Jurkat, Clone E6-1 (cell line): ENCODE measurements around the gene ARHGAP25.

ENCODE experiments used
- DNase-seq: peaks from one replicate; pipeline ENCODE4 v3.0.0-alpha.2; 2011; ENCODE audit warnings: low read depth, low spot score
- H3K4me3 ChIP-seq: 2 replicates; pipeline ENCODE4 v1.5.1; 2011; ENCODE audit warnings: mild to moderate bottlenecking, low read length, control low read depth, moderate library complexity

Gene ARHGAP25

DNA sequence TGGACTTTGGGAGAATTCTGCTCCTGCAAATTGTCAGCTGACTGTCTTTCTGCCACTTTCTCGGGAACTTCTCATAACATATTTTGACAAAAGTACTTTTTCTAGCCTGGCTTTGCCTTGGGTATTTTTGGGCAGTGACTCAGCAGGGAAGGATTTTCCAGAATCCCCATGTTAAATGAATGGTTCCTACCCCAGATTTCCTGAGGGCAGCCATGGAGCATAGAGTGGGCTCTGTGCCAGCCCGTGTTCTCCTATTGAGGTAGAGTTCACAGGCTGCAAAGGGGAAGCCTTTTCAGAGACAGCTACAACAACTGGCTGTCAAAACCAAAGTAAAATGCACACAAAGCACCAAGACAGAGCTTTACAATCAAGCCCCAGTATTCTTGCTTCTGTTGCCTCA lies 76.8 kb downstream of the ARHGAP25 start:
- no peak overlapping the region for H3K4me3 ChIP-seq
- DNase-seq = no peak

DNA sequence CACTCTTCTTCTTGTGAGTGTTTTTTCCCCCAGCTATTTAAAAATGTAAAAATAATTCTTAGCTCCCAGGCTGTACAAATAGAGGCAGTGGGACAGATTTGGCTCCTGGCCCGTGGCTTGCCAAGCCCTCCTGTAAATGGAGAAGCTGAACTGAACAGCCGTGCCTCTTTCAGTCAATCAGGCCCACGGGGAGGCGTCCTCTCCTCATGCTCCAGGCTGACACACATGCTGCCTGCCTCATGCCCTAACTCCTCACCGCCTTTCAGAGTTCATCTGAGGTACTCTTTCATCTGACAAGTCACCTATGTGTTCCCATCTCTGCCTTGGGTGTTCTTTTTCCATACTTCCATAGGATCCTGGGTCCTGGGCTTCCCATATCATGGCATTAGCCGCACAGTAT lies 77.6 kb downstream of the ARHGAP25 start:
- no peak for DNase-seq
- H3K4me3 ChIP-seq = no peak overlapping the region

DNA sequence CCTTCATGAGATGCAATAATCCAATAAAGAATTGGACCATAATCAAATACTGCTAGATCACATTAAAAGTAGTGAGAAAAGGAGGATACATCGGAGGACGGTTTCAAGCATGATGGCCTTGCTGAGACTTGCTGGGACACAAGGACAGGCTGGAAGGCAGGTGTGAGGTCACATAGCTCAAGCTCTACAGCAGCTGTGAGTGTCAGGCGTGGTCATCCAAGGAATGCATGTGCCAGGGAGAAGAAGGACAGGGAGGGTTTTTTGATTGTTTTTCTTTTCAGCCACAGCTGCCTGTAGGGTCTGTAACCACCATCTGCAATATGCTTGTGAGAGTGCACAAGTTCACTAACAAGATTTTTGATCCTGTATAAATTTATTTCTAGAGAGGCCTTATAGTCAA lies 79.0 kb downstream of the ARHGAP25 start:
- DNase-seq = no peak
- no peak overlapping the region for H3K4me3 ChIP-seq

DNA sequence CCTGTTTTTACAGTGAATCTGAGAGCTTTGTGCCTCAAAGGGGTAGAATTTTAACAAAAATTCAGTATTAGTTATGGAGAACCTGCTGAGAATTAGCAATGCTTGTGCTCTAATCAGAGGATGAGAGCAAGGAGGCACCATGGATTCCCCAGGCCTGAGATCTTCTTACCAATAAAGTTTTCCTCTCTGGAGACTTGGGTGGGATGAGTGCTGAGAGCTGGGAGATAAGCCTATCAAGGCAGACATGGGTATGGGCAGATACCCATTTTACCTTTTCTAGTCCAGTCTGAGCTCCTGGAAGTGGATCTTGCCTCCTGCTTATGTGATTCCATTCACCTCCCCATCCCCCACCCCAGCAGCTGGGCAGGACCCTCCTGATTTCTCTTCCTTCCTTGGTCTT lies 82.7 kb downstream of the ARHGAP25 start:
- no peak overlapping the region for H3K4me3 ChIP-seq
- DNase-seq = no peak

DNA sequence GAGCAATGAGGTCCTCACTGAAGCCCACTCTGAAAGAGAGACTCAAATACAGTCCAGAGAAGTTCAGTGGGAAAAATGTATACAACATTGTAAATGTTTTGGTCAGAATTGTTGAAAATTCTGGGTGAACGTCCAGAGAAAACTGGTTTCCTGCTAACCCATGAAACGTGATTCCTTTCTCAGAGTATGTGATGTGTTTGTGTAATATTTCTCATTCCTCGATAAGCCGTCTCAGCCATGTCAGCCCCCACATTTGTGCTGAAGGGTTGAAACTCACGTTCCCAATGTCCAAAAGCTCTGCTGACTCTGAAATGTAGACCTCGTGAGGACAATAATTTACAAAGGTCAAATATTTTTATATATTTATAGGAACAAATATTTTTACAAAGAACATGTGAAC lies 84.9 kb downstream of the ARHGAP25 start:
- DNase-seq = no peak
- H3K4me3 ChIP-seq = no peak overlapping the region

DNA sequence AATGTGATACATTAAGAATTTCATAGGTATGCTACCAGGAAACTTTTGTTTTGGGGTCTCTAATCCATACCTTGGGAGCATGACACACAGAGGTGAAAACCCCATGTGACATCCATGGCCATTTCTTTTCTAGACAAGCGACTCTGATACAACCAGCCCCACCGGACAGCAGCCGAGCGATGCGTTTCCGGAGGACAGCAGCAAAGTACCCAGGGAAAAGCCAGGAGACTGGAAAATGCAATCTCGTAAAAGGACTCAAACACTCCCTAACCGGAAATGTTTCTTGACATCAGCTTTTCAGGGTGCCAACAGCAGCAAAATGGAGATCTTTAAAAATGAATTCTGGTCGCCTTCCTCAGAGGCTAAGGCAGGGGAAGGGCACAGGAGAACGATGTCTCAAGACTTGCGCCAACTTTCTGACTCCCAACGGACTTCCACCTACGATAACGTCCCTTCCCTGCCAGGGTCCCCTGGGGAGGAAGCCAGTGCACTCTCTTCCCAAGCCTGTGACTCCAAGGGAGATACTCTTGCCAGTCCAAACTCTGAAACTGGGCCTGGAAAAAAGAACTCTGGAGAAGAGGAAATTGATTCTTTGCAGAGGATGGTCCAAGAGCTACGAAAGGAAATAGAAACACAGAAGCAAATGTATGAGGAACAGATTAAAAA lies 87.7 kb downstream of the ARHGAP25 start:
- H3K4me3 ChIP-seq = no peak overlapping the region
- no peak for DNase-seq

DNA sequence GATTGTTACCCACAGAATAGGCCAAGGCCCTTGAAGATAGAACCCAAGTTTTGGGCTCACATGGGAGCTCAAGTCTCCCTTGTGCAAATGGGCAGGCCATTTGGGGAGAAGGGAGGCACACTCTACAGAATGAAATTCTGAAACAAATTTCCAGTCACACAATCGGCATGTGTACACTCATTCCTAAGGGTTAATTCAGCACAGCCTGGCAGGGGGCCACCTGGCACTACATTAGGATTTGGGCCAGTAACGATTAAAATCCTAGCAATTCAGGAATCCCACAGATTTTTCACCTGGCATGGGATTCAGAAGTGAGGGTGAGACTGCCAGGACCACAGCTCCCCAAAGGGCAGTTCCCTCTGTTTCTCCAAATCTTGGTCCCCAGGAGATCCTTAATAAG lies 90.2 kb downstream of the ARHGAP25 start:
- no peak for DNase-seq
- H3K4me3 ChIP-seq = no peak overlapping the region

DNA sequence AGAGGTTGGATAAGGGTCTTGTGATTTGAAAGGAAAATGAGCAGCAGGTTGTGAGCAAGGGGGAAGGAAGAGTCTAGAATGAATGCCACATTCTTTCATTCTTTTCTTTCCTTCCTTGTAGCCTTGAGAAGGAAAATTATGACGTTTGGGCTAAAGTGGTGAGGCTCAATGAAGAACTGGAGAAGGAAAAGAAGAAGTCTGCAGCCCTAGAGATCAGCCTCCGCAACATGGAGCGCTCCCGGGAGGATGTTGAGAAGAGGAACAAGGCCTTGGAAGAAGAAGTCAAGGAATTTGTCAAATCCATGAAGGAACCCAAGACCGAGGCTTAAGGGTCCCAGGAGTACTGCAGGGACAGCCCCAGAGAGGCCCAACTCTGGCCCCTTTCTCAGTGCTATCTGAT lies 91.3 kb downstream of the ARHGAP25 start:
- H3K4me3 ChIP-seq = no peak overlapping the region
- no peak for DNase-seq

DNA sequence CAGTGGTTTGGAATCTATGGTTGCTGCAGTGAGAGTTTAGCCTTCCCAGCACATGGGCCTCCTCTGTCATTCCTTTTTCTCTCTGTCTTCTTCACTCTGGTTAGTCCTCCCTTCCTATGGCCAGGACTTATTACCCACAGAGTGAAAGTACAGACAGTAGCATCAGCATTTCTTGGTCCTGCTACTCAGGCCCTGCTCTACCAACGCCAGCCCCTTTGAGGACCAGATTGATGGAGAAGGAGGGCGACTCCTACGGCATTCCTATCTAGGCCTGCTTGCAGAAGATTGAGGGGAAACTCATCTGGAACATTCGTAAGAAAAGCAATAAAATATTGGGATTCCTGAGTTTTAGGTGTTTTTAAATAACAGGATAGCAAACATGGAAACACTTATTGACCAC lies 93.1 kb downstream of the ARHGAP25 start:
- no peak for DNase-seq
- no peak overlapping the region for H3K4me3 ChIP-seq

DNA sequence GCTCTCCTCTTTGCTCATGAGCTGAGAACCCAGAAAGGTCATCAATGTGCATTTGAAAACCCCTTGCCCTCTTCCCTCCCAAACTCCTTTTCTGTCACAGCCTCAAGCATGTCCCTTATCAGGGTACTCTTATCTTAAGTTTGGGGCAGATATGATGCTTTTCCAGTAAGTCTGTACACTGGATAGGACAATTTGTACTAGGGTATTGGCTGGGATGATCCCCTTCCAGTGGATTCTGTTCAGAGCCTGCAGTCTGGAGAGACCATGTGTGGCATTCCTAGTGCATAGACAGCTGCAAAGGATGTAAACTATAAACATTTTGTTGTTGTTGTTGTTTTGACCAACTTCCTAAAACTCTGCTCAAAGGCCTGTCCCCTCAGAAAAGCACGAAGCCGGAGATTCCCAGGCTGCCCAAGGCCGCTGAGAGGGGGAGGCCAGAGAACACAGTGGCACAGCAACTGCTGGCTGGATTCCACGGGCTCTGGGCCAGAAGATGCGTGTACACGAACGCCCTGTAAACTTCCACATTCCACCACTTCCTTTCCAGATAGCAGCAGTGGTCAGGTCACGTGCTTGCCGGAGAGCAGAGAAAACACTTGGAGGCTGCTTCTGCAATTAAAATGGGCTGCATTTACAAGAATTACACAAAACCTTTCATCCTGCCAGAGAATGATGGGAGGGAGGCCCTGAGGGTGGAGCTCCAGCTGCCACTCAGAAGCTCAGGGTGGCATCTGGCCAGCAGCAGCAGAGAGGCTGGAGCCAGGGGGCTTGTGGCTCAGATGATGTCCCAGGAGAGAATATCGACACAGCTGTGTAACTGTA lies 94.5 kb downstream of the ARHGAP25 start:
- H3K4me3 ChIP-seq = peak overlapping the region; percentile 24
- DNase-seq = peak; percentile 98

DNA sequence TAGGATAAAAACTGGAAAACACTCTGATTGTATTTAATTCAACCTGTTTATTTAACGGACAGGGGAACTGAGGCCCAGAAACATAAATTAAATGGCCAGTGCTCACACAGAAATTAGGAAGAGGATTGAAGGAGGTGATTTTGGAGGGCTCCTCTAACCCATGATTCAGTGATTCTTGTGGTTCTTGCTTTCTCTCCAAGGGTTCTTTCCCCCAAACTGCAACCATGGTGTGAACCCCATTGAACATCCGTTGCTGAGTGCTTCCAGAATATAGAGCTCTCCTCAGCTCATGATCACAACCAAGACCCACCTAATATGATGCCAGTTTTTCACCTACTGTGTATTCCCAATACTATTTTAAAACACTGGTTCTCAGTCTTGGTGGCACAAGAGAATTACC lies 95.1 kb downstream of the ARHGAP25 start:
- no peak for DNase-seq
- H3K4me3 ChIP-seq = peak overlapping the region; percentile 24

DNA sequence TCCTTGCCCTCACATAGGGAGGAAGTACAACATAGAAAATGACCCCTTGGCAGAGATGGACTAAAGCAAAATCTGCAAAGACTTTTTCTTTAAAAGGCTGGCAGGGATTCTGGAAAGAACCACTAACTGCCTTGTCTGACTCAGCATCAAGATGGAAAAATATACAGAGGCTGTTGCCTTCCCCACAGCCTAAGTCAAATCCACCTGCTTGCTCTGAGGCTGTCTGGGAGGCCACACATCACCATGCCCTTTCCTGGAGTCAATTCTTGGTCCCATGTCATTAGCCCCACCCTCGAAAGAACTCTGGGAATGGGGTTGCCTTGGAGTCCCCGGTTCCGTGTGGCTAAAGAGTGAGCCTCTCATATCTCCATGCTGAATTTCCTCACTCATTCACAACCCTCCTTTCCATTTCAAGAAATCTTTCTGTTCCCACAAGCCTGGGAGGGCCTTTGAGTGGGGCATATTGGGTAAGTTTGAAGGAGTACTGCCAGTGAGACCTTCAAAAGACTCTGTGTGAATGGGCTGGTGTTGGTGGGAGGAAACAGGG lies 97.1 kb downstream of the ARHGAP25 start:
- DNase-seq = no peak
- H3K4me3 ChIP-seq = no peak overlapping the region

DNA sequence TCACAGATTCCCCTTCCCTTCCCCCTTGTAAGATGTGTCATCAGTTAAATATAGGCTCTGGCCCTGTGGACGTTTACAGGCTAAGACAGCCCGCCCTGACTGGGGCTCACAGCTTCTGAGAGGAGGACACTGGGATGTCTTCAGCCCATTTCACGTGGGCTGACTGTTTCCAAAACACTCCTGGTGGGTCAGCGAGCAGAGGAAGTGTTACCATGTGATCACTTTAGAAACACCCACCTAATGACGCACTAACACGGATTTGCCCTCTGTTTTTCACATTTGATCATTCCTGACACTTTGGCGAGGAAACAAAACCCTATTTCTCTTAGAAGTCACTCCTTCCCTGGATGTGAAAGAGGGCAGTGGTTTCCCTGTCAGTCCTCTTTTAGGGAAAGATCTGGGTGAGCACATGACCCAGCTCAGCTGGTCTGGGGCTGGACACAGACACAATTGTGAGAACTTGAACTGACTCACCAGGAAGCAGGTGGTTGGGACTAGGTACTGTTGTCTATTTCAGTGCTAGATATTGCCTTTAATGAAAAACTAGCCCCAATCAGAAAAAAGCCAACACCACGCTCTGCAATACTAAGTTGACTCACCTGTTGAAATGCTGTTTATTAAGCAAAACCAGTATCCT lies 97.7 kb downstream of the ARHGAP25 start:
- no peak for DNase-seq
- no peak overlapping the region for H3K4me3 ChIP-seq

DNA sequence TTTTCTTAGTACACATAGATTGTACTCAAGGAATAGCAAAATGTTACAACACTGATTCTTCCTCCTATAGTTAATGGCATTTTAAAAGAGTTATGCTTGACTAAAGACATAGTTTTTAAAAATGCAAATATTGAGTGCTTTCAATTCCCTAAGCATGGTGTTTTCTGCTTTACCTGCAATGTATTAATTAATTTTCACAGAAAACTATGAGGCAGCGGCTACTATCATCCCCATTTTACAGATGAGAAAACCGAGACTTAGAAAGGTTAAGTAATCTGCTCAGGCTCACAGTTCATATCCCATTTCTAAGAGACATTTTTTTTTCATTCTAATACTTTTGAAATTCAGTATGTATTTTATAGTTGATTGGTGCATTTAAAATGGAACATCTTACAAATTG lies 98.6 kb downstream of the ARHGAP25 start:
- DNase-seq = no peak
- no peak overlapping the region for H3K4me3 ChIP-seq

DNA sequence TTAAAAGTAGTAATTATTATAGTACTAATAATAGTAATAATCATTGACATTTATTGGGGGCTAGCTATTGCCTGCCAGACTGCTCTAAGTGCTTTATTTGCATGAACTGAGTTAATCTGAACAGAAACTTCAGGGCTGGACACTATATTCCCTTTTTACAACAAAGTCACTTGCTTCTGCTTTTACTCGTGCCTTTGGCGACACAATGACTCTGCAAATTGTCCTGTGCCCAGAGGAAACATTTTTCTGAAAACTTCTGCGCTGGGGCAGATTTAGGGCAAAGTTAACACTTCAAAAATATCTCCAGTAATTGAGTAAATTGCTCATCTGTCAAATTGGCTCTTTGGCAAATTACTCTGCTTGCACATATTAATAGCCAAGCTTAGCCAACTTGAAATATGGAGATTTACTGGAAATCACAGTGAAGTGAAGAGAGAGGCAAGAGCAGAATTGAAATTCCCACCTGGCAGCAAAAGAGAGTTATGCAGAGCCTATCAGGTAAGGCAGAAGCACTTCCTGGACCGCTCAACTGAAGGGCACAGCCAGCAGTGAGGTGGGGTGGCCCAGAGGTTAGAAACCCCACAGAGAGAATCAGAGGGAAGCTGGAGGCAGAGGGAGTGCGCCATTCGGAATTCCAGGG lies 100.2 kb downstream of the ARHGAP25 start:
- no peak for DNase-seq
- no peak overlapping the region for H3K4me3 ChIP-seq

DNA sequence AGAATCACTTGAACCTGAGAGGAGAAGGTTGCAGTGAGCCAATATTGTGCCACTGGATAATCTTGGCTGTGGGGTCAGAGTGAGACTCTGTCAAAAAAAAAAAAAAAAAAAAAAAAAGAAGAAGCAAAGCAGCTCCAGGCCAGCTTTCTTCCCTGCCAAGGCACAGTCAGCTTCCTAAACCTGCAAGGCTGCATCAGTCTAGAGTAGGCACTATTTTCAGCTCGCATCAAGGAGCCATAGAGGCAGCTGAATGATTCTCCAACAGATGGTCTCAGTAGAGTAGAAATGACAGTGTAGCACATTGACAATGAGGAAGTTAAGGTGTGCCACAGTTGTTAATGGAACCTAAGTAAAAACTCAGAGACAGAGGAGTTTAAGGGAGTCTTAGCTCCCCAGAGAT lies 101.0 kb downstream of the ARHGAP25 start:
- no peak overlapping the region for H3K4me3 ChIP-seq
- DNase-seq = peak; percentile 38

DNA sequence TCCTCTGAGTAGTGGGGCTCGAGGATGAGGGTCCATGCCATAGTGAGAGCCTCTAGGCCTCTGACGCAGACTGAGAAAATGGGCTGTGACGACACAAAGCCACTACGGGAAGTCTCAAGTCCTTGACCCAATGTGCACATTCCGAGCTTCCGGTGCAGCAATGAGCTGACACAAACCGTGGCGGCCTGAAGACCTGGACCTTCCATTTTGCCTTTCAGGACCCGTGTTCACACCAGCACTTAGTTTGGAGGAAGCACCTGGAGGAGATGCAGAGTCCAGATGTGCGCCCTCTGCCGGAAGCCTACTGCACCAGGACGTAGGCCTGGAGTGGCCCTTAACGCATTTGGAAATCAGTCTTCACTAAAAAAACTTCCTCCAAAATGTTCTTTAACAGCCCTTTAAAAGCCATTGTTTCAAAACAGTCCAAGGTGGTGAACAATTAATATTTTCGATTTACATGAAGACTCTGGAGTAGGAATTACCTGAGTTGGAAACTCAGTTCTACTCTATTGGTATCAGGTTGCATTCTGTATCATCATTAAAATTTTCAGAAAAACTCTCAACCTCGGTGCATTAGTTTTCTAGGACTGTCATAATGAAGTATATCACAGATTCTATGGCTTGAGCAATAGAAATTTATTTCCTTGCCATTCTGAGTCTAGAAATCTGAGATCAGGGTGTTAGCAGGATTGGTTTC lies 102.7 kb downstream of the ARHGAP25 start:
- peak; percentile 76 for DNase-seq
- no peak overlapping the region for H3K4me3 ChIP-seq

DNA sequence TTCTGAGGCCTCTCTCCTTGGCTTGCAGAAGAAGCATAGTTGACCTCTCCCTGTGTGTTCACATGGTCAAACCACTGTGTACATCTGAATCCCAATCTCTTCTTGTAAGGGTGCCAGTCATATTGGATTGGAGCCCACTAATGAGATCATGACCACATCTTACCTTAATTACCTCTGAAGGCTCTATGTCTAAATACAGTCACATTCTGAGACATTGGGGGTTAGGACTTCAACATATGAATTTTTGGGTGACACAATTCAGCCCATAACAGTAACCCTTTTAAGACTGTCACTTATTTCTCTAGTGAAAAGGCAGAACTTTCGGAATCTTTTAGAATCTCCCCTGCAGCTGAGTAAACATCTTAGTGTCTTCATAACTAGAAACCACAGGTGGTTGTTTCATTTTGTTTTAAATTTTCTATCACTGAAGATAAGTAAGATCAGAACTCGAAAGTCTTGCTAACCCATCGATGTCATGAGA lies 103.3 kb downstream of the ARHGAP25 start:
- H3K4me3 ChIP-seq = no peak overlapping the region
- no peak for DNase-seq

DNA sequence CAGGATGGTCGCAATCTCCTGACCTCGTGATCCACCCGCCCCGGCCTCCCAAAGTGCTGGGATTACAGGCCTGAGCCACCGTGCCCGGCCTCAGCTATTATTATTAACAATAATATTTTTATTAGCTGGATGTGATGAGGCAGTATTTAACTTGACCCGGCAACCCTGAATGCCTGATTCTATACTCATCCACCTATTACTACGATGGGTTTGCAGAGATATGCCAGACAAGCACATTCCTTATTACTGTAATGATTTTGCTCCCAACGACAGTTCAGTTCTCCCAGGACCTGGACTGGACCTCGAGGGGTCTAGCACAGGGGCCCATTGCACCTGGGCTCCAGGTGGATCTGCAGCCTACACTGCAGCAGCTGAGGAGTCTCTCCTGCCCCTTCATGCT lies 104.0 kb downstream of the ARHGAP25 start:
- no peak for DNase-seq

More for the DNA sequence above, 104.0 kb downstream of the ARHGAP25 start:
- H3K4me3 ChIP-seq = no peak overlapping the region
